ENCODE results near the gene DERA.

GRCh38 chr12:16076970-16077522 lies 165.9 kb downstream of the DERA start:
- TF ChIP-seq POLR2AphosphoS5 (IDR thresholded peaks at IDR 0.05), result no peak
- TF ChIP-seq, protein P1, sequence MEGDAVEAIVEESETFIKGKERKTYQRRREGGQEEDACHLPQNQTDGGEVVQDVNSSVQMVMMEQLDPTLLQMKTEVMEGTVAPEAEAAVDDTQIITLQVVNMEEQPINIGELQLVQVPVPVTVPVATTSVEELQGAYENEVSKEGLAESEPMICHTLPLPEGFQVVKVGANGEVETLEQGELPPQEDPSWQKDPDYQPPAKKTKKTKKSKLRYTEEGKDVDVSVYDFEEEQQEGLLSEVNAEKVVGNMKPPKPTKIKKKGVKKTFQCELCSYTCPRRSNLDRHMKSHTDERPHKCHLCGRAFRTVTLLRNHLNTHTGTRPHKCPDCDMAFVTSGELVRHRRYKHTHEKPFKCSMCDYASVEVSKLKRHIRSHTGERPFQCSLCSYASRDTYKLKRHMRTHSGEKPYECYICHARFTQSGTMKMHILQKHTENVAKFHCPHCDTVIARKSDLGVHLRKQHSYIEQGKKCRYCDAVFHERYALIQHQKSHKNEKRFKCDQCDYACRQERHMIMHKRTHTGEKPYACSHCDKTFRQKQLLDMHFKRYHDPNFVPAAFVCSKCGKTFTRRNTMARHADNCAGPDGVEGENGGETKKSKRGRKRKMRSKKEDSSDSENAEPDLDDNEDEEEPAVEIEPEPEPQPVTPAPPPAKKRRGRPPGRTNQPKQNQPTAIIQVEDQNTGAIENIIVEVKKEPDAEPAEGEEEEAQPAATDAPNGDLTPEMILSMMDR (IDR thresholded peaks at IDR 0.05), result no peak

Data from breast epithelium (tissue), 3 donors.